HUES48 (cell line): ENCODE measurements around the gene POLR2B.
"Not testable (repeated sequence)": the region's sequence is repeated elsewhere in the genome, so short reads cannot be mapped to it uniquely, and the experiment has no call there.

Source experiments
- H3K27ac ChIP-seq: one replicate; pipeline ENCODE4 v1.7.0; 2013; ENCODE audit warnings: low read depth, low read length, inconsistent platforms
- H3K27me3 ChIP-seq: 2 replicates; pipeline ENCODE4 v1.6.1; 2013; ENCODE audit warnings: mild to moderate bottlenecking, low read length; ENCODE audit not compliant: control insufficient read depth, insufficient read depth
- H3K36me3 ChIP-seq: 2 replicates; pipeline ENCODE4 v1.6.1; 2013; ENCODE audit warnings: low read length; ENCODE audit not compliant: control insufficient read depth, insufficient read depth
- H3K4me1 ChIP-seq: 2 replicates; pipeline ENCODE4 v1.6.1; 2013; ENCODE audit warnings: mild to moderate bottlenecking, low read length; ENCODE audit not compliant: control insufficient read depth, insufficient read depth
- H3K4me3 ChIP-seq: 2 replicates; pipeline ENCODE4 v1.5.1; 2013; ENCODE audit warnings: mild to moderate bottlenecking, low read depth, low read length
- H3K9ac ChIP-seq: 2 replicates; pipeline ENCODE4 v1.6.1; 2013; ENCODE audit warnings: mild to moderate bottlenecking, low read depth, low read length, moderate library complexity
- H3K9me3 ChIP-seq: 2 replicates; pipeline ENCODE4 v1.6.1; 2013; ENCODE audit warnings: low read length; ENCODE audit not compliant: control insufficient read depth, insufficient read depth

POLR2B gene

GRCh38 chr4:56978750-56979303 is at the start of gene POLR2B:
POLR2B (plus strand) TSS chr4:56978896; CDS start chr4:56978986, 90 bp downstream.
- no peaks in the 10 kb centered on the region for H3K4me1 ChIP-seq
- peak within 1 kb of the TSS; percentile 99 for H3K4me3 ChIP-seq
- no peaks in the 10 kb centered on the region for H3K27me3 ChIP-seq
- H3K36me3 ChIP-seq, result peaks cover 6% of the 10 kb centered on the region
- H3K27ac ChIP-seq, result peak within 1 kb of the TSS; percentile 93
- no peaks in the 10 kb centered on the region for H3K9me3 ChIP-seq
- H3K9ac ChIP-seq, result peak within 1 kb of the TSS; percentile 89

GRCh38 chr4:56930638-56931037 is 48.1 kb upstream of the POLR2B start:
- Histone ChIP-seq H3K9me3 (no peaks in the 10 kb centered on the region), H3K36me3 (peaks cover 47% of the 10 kb centered on the region), H3K4me1 (no peaks in the 10 kb centered on the region), H3K27ac (no peak overlapping the region), H3K9ac (no peak overlapping the region), H3K4me3 (no peak overlapping the region), H3K27me3 (no peaks in the 10 kb centered on the region)

- no peak overlapping the region for H3K4me3 ChIP-seq
- H3K36me3 ChIP-seq, result peaks cover 46% of the 10 kb centered on the region
- H3K4me1 ChIP-seq, result no peaks in the 10 kb centered on the region
- no peak overlapping the region for H3K27ac ChIP-seq
- no peak overlapping the region for H3K9ac ChIP-seq
- H3K9me3 ChIP-seq, result no peaks in the 10 kb centered on the region
- H3K27me3 ChIP-seq, result no peaks in the 10 kb centered on the region
Observed at GRCh38 chr4:56931924-56932323, 46.8 kb upstream of the POLR2B start.

GRCh38 chr4:56937262-56937661 is 41.4 kb upstream of the POLR2B start:
- no peaks in the 10 kb centered on the region for H3K27me3 ChIP-seq
- peaks cover 15% of the 10 kb centered on the region for H3K36me3 ChIP-seq
- no peaks in the 10 kb centered on the region for H3K9me3 ChIP-seq
- no peak overlapping the region for H3K4me3 ChIP-seq
- no peak overlapping the region for H3K9ac ChIP-seq
- no peak overlapping the region for H3K27ac ChIP-seq
- H3K4me1 ChIP-seq, result no peaks in the 10 kb centered on the region

GRCh38 chr4:56939826-56940225 is 38.9 kb upstream of the POLR2B start:
- not testable (repeated sequence) for H3K36me3 ChIP-seq, H3K9ac ChIP-seq, H3K27ac ChIP-seq, H3K27me3 ChIP-seq, H3K4me1 ChIP-seq, H3K9me3 ChIP-seq, H3K4me3 ChIP-seq

GRCh38 chr4:56940403-56940802 is 38.3 kb upstream of the POLR2B start:
- Histone ChIP-seq H3K27ac (no peak overlapping the region), H3K36me3 (peaks cover 6% of the 10 kb centered on the region; the same call in 1 of the 2 replicates), H3K9me3 (no peaks in the 10 kb centered on the region), H3K27me3 (no peaks in the 10 kb centered on the region), H3K9ac (no peak overlapping the region), H3K4me1 (no peaks in the 10 kb centered on the region), H3K4me3 (no peak overlapping the region)

- Histone ChIP-seq H3K36me3 (peaks cover 6% of the 10 kb centered on the region; the same call in 1 of the 2 replicates), H3K9me3 (no peaks in the 10 kb centered on the region), H3K27ac (no peak overlapping the region), H3K27me3 (no peaks in the 10 kb centered on the region), H3K4me1 (no peaks in the 10 kb centered on the region), H3K4me3 (no peak overlapping the region), H3K9ac (no peak overlapping the region)
Observed at GRCh38 chr4:56940971-56941370, 37.7 kb upstream of the POLR2B start.

- Histone ChIP-seq H3K4me1 (no peaks in the 10 kb centered on the region), H3K36me3 (peaks cover 6% of the 10 kb centered on the region; the same call in 1 of the 2 replicates), H3K9me3 (no peaks in the 10 kb centered on the region), H3K27me3 (no peaks in the 10 kb centered on the region), H3K4me3 (no peak overlapping the region), H3K9ac (no peak overlapping the region), H3K27ac (no peak overlapping the region)
Observed at GRCh38 chr4:56941403-56941802, 37.3 kb upstream of the POLR2B start.

GRCh38 chr4:56953680-56954520 is 24.8 kb upstream of the POLR2B start:
- Histone ChIP-seq H3K9me3 (no peaks in the 10 kb centered on the region), H3K27ac (no peak overlapping the region), H3K4me3 (no peak overlapping the region), H3K4me1 (no peaks in the 10 kb centered on the region; the same call in 1 of the 2 replicates), H3K9ac (no peak overlapping the region), H3K27me3 (no peaks in the 10 kb centered on the region; the same call in 1 of the 2 replicates), H3K36me3 (no peaks in the 10 kb centered on the region)

- Histone ChIP-seq H3K4me1 (no peaks in the 10 kb centered on the region), H3K9me3 (no peaks in the 10 kb centered on the region), H3K27ac (no peak overlapping the region), H3K9ac (no peak overlapping the region), H3K36me3 (peaks cover 14% of the 10 kb centered on the region), H3K4me3 (no peak overlapping the region), H3K27me3 (no peaks in the 10 kb centered on the region)
Observed at GRCh38 chr4:56958111-56958517, 20.6 kb upstream of the POLR2B start.

GRCh38 chr4:56959100-56959499 is 19.6 kb upstream of the POLR2B start:
- Histone ChIP-seq H3K9me3 (no peaks in the 10 kb centered on the region), H3K27me3 (no peaks in the 10 kb centered on the region), H3K4me1 (no peaks in the 10 kb centered on the region), H3K9ac (no peak overlapping the region), H3K4me3 (no peak overlapping the region), H3K27ac (no peak overlapping the region), H3K36me3 (peaks cover 22% of the 10 kb centered on the region)
